Activated CD4-positive, alpha-beta T cell treated with anti-CD3 and anti-CD28 coated beads, Interleukin-2, amount 10 ng/mL, durations not matched to agents 7 days and 5 days (primary cell): Measurements from ENCODE around the gene TBC1D14. TPM values are rescaled to one million over a fixed set of nuclear protein-coding genes. Genes with fewer than 3 reads are reported as not detected.

Experiments used
- CTCF ChIA-PET: fragments of 350-600 bp; sonication (Branson Sonifier 250); formaldehyde crosslinking; loops from one replicate; lab custom pipeline; 2021; ENCODE audit warnings: antibody characterized with exemption; lab: Charles Lee
- POLR2A ChIA-PET: fragments of 350-600 bp; sonication (Branson Sonifier 250); formaldehyde crosslinking; loops from one replicate; lab custom pipeline; 2021; ENCODE audit warnings: antibody characterized with exemption; lab: Charles Lee
- DNase-seq: peaks from one replicate; pipeline ENCODE4 v3.0.0-alpha.2; 2020
- H3K27ac Mint-ChIP-seq: one replicate; pipeline ENCODE4 v1.8.0; 2021; ENCODE audit warnings: mild to moderate bottlenecking, moderate library complexity, mixed read lengths
- H3K27me3 Mint-ChIP-seq: one replicate; pipeline ENCODE4 v1.8.0; 2021; ENCODE audit warnings: mixed read lengths
- H3K36me3 Mint-ChIP-seq: one replicate; pipeline ENCODE4 v1.8.0; 2021; ENCODE audit warnings: low read depth, mixed read lengths
- H3K4me1 Mint-ChIP-seq: one replicate; pipeline ENCODE4 v1.8.0; 2021; ENCODE audit warnings: mixed read lengths
- H3K4me3 Mint-ChIP-seq: one replicate; pipeline ENCODE4 v1.8.0; 2021; ENCODE audit warnings: mild to moderate bottlenecking, moderate library complexity, mixed read lengths
- H3K9me3 Mint-ChIP-seq: one replicate; pipeline ENCODE4 v1.8.0; 2021; ENCODE audit warnings: mixed read lengths
- total RNA-seq, 2 experiments: library from RNA; stranded (reverse); gene quantifications; one replicate each; pipeline ENCODE4 v1.2.3, GENCODE V29; 2021

The TBC1D14 gene
- total RNA-seq, 2 experiments from 2014 or later: 50.1 to 50.2 TPM

DNA sequence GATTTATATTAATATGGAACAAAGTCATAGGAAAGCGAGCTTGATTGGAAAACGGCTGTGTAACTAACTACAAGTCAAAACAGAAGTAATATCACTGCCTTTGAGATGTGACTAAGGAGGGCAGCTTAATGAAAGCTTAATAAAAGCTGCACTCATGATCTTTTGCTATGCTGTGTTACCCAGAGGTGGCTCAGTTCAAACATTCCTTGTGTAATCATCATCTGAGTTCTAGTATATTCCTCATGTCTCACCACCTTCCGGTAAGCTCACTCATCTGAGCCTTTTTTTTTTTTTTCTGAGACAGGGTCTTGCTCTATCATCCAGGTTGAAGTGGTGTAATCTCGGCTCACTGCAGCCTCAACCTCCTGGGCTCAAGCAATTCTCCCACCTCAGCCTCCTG lies 153.2 kb downstream of the TBC1D14 start:
- peaks cover 36% of the 10 kb centered on the region for H3K4me1 Mint-ChIP-seq
- peaks cover 41% of the 10 kb centered on the region for H3K36me3 Mint-ChIP-seq
- ChIA-PET POLR2A (interaction anchor here (0.7 kb wide), 1 partner anchor 19 kb away, joined by 4 read pairs; no protein-coding TSS in a partner anchor), CTCF (interaction anchor here (0.5 to 13.8 kb wide), 3 partner anchors 8 to 38 kb away, joined by 4 to 128 read pairs (median 4); partner anchors contain the start of gene TADA2B)
- H3K27me3 Mint-ChIP-seq: no peaks in the 10 kb centered on the region
- no peak overlapping the region for H3K27ac Mint-ChIP-seq
- H3K9me3 Mint-ChIP-seq: no peaks in the 10 kb centered on the region
- DNase-seq: no peak
- H3K4me3 Mint-ChIP-seq: no peak overlapping the region

DNA sequence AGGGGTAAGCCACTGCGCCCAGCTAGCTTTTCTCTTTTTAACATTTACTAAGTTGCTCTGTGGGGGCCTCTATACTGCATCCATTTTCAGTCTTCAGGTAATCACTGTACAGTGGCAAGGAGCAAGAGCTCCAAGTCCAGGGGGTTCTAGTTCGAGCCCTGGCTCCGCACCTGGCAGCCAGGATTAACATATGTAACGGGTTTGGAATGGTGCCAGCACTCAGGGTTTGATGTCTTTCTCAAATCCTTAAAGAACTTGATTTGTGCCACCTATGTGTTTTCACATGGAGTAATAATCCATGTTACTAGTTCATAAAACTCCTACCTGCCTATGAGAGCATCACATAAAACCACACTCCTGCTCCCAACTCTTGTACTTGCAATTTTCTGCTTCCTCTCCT lies 153.7 kb downstream of the TBC1D14 start:
- Mint-ChIP-seq H3K4me3 (no peak overlapping the region), H3K9me3 (no peaks in the 10 kb centered on the region), H3K27me3 (no peaks in the 10 kb centered on the region), H3K4me1 (peaks cover 36% of the 10 kb centered on the region), H3K27ac (no peak overlapping the region), H3K36me3 (peaks cover 41% of the 10 kb centered on the region)
- ChIA-PET CTCF (interaction anchor here (0.5 to 13.8 kb wide), 2 partner anchors 9 to 20 kb away, joined by 4 to 128 read pairs; partner anchors contain the start of gene TADA2B), POLR2A (interaction anchor here (0.6 kb wide), 1 partner anchor 20 kb away, joined by 3 read pairs; the partner anchor contains the start of gene TADA2B)
- DNase-seq: no peak

DNA sequence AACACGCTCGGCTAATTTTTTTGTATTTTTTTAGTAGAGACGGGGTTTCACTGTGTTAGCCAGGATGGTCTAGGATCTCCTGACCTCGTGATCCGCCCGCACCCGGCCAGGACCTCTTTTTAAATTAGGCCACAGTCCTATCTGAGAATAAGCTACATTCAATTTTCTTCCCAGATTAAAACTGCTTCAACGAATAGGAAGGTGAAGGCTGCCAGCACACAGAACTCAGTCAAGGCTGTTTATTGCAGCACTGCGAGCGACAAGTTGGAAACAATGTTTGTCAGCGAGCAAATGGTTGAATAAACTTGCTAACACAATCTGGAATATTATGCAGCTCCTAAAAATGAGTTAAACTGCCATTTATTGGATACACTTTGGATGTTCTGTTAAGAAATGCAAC lies 156.4 kb downstream of the TBC1D14 start:
- H3K36me3 Mint-ChIP-seq: peaks cover 33% of the 10 kb centered on the region
- DNase-seq: no peak
- H3K4me1 Mint-ChIP-seq: peaks cover 49% of the 10 kb centered on the region
- POLR2A ChIA-PET: no interaction called here
- H3K4me3 Mint-ChIP-seq: peak overlapping the region; percentile 92
- no peaks in the 10 kb centered on the region for H3K9me3 Mint-ChIP-seq
- peak overlapping the region; percentile 90 for H3K27ac Mint-ChIP-seq
- H3K27me3 Mint-ChIP-seq: peaks cover 2% of the 10 kb centered on the region
- CTCF ChIA-PET: interaction anchor here (0.7 to 13.8 kb wide), 3 partner anchors 16 to 193 kb away, joined by 5 to 128 read pairs (median 15); partner anchors contain the start of gene TADA2B

DNA sequence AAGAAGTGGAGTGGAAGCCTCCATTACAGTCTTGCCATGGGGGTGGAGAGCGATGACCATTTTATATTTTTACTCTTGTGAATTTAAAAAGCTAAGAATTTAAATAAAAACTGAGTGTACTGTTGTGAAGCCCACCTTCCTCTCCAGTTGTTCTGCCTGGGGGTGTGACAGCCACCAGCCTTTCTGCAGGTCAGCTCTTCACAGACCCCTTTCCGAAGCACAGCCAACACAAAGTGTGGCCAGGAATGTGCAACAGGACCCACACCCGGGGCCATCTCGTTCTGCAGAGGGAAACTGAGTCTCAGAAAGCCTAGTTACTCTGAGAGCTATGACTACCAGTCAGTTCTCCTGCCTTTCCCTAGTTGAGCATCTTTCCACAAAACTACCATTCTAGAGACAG lies 156.9 kb downstream of the TBC1D14 start:
- CTCF ChIA-PET: interaction anchor here (0.7 to 13.8 kb wide), 6 partner anchors 16 to 346 kb away, joined by 3 to 128 read pairs (median 4); partner anchors contain the start of gene TADA2B
- peak overlapping the region; percentile 90 for H3K27ac Mint-ChIP-seq
- H3K36me3 Mint-ChIP-seq: peaks cover 29% of the 10 kb centered on the region
- peaks cover 2% of the 10 kb centered on the region for H3K27me3 Mint-ChIP-seq
- POLR2A ChIA-PET: no interaction called here
- peak overlapping the region; percentile 92 for H3K4me3 Mint-ChIP-seq
- DNase-seq: no peak
- no peaks in the 10 kb centered on the region for H3K9me3 Mint-ChIP-seq
- H3K4me1 Mint-ChIP-seq: peaks cover 49% of the 10 kb centered on the region

DNA sequence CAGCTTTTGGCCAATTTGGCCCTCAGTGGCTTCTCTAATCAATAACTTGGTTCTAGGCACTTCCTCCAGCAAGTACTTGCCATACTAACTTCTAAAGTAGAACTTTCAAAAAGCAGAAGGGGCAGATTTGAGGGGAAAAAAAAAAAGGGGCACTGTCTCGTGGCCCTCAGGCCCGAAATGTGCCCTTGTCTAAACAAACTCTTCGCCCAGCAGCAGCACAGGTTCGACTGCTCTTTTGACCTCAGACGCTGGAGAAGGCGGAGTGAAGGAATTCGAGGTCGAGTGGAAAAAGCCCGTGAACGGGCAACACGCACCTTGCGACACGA lies 157.5 kb downstream of the TBC1D14 start:
- H3K36me3 Mint-ChIP-seq: peaks cover 23% of the 10 kb centered on the region
- H3K27me3 Mint-ChIP-seq: peaks cover 3% of the 10 kb centered on the region
- ChIA-PET POLR2A (interaction anchor here (0.9 to 1.4 kb wide), 2 partner anchors 24 to 68 kb away, joined by 3 to 5 read pairs; partner anchors contain the start of gene TADA2B), CTCF (interaction anchor here (0.6 to 13.8 kb wide), 10 partner anchors 12 to 778 kb away, joined by 3 to 128 read pairs (median 3); partner anchors contain the start of gene TADA2B)
- peak overlapping the region; percentile 92 for H3K4me3 Mint-ChIP-seq
- H3K27ac Mint-ChIP-seq: peak overlapping the region; percentile 90
- DNase-seq: no peak
- peaks cover 49% of the 10 kb centered on the region for H3K4me1 Mint-ChIP-seq
- no peaks in the 10 kb centered on the region for H3K9me3 Mint-ChIP-seq

DNA sequence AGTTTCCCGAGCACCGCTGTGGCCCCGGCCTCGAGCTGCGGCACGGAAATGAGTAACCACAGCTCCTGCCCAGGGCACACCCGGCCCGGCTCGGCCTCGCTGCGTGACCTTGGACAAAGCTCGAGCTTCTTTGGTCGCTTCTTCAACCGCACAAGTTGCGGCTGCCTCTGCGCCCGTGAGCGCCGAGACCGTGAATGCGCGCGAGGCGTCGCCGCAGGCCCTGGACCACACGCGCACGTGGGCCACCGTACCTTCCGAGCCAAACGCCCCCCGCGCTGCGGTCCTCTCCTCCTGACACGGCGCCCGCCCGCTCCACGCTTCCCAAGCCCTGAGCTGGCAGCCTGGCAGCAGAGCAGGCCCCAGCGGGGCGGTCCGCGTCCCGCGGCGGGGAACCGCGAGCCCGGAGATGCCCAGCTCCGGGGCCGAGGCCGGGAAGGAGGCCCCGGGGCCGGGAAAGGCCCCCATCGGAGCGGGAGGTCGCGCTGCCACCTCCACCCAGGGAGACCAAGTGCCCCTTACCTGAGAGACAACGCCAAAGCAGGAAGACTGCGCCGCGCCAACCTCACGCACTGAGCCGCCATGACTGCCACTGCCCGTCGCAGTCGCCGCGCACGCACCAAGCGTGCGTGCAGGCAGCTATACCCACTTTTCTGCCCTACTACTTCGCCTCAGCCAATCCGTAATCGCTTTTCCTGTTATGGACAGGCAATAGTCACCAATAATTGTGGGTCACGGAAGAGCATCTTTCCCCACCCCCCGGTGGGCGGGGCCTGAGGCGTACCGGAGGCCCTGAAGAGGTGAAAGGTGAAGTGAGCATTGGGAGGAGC lies 158.0 kb downstream of the TBC1D14 start, which contains the start of gene GRPEL1:
Gene GRPEL1 (minus strand): TSS at position 613 of the 827 bp plus-strand sequence. CDS start 32 bp downstream, at position 581.
- ChIA-PET POLR2A (interaction anchor here (0.9 to 1.4 kb wide), 3 partner anchors 25 to 158 kb away, joined by 3 to 14 read pairs (median 5); partner anchors contain the start of genes TADA2B and TBC1D14), CTCF (interaction anchor here (0.5 to 13.8 kb wide), 12 partner anchors 12 to 777 kb away, joined by 3 to 128 read pairs (median 4); partner anchors contain the start of gene TADA2B)
- H3K27me3 Mint-ChIP-seq: peaks cover 9% of the 10 kb centered on the region
- H3K27ac Mint-ChIP-seq: peak within 1 kb of the TSS; percentile 94
- H3K4me1 Mint-ChIP-seq: peaks cover 49% of the 10 kb centered on the region
- H3K36me3 Mint-ChIP-seq: peaks cover 21% of the 10 kb centered on the region
- peak within 1 kb of the TSS; percentile 92 for H3K4me3 Mint-ChIP-seq
- no peaks in the 10 kb centered on the region for H3K9me3 Mint-ChIP-seq
- DNase-seq: peak; percentile 100

DNA sequence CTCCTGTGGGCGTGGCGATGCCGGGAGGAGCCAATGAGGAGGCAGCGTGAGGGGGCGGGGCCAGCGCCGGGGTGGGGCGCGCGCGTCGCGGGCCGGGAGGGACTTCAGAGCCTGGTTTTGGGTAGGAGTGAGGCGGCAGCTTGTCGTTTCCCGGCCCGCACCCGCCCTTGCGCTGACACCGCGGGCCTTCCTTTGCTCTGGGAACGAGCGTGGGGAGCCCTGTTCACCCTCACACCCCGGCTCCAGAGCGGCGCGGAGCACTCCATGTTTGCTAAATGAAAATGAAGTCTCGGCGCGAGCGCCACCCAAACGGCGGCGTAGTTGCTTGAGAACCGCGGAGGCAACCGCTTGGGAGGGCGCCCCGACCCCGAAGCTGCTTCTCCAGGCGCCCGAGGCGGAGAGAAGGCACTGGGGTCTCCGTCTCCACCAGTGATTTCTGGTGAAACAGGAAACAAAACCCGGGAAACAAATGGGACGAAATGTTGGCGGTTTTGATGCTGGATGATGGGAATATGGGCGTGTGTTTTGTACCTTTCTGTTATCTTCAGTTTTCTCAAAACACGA lies 158.7 kb downstream of the TBC1D14 start:
- Mint-ChIP-seq H3K27me3 (peaks cover 11% of the 10 kb centered on the region), H3K27ac (peak overlapping the region; percentile 94), H3K4me1 (peaks cover 49% of the 10 kb centered on the region), H3K9me3 (no peaks in the 10 kb centered on the region), H3K36me3 (peaks cover 19% of the 10 kb centered on the region), H3K4me3 (peak overlapping the region; percentile 92)
- CTCF ChIA-PET: interaction anchor here (0.5 to 13.8 kb wide), 8 partner anchors 13 to 348 kb away, joined by 3 to 128 read pairs (median 4); partner anchors contain the start of gene TADA2B
- no peak for DNase-seq
- POLR2A ChIA-PET: interaction anchor here (0.6 to 1.4 kb wide), 3 partner anchors 69 to 169 kb away, joined by 3 to 14 read pairs (median 5); partner anchors contain the start of gene TBC1D14

DNA sequence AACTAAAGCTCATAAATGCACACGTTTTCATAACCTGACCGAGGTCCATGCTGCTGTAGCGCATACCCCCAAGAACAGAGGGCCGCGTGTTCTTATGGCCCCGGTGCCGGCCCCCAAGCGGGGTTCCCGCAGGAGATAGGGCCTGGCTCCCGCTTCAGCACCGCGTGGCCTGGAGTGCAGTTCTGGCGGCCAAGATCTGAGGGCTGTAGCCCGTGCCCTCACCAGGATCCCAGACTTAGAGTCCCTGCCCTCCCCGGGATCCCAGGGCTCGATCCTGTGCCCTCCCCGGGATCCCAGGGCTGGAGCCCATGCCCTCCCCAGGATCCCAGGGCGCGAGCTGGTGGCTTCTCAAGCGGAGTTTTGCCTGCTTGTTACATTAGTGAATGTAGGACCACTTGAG lies 159.3 kb downstream of the TBC1D14 start:
- Mint-ChIP-seq H3K4me1 (peaks cover 47% of the 10 kb centered on the region), H3K4me3 (peak overlapping the region; percentile 92), H3K9me3 (no peaks in the 10 kb centered on the region), H3K27ac (peak overlapping the region; percentile 94), H3K27me3 (peaks cover 11% of the 10 kb centered on the region), H3K36me3 (peaks cover 14% of the 10 kb centered on the region)
- ChIA-PET POLR2A (interaction anchor here (0.6 kb wide), 1 partner anchor 169 kb away, joined by 5 read pairs; no protein-coding TSS in a partner anchor), CTCF (interaction anchor here (0.9 to 13.8 kb wide), 9 partner anchors 10 to 349 kb away, joined by 3 to 128 read pairs (median 5); partner anchors contain the start of gene TADA2B)
- DNase-seq: no peak

DNA sequence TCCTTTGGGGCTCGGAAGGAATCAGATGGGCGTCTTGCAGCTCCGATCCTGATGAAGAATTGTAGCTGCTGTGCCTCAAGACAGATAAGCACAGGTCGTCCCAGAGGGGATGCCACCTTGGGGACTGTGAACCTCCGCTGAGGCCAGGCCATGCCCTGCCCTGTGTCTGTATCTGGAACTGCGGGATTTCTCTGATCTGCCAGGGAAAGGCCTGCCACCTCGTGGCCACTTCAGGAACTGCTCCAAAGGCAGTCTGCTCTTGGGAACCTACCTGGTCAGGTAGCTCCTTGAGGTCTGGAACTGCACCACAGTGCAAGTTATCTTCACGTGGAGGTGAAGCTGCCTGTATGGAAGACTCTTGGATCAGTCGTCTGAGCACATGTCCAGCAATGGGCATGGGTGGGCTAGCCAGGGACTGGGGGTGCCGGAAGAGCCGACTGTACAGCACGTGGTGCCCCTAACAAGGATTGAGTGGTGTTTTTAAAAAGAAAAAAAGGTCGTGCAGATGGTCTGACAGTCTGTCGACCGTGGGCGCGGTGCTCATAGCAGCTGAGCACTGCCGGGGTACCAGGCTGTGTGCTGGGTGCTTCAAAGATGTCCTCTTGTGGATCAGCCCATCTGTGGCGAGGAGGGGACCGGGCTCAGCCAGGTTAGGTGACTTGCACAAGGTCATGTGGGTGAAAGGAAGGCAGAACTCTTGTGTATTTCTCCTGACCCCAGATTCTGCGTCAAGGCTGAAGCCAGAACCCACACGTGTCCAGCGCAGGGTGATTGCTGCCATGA lies 161.3 kb downstream of the TBC1D14 start:
- peak overlapping the region; percentile 77 for H3K27ac Mint-ChIP-seq
- H3K36me3 Mint-ChIP-seq: peaks cover 9% of the 10 kb centered on the region
- H3K4me3 Mint-ChIP-seq: peak overlapping the region; percentile 33
- H3K4me1 Mint-ChIP-seq: peaks cover 33% of the 10 kb centered on the region
- peak; percentile 89 for DNase-seq
- H3K27me3 Mint-ChIP-seq: peaks cover 11% of the 10 kb centered on the region
- ChIA-PET CTCF (interaction anchor here (0.6 to 13.8 kb wide), 22 partner anchors 9 to 412 kb away, joined by 3 to 128 read pairs (median 4); partner anchors contain the start of genes BLOC1S4 and TADA2B), POLR2A (no interaction called here)
- no peaks in the 10 kb centered on the region for H3K9me3 Mint-ChIP-seq

DNA sequence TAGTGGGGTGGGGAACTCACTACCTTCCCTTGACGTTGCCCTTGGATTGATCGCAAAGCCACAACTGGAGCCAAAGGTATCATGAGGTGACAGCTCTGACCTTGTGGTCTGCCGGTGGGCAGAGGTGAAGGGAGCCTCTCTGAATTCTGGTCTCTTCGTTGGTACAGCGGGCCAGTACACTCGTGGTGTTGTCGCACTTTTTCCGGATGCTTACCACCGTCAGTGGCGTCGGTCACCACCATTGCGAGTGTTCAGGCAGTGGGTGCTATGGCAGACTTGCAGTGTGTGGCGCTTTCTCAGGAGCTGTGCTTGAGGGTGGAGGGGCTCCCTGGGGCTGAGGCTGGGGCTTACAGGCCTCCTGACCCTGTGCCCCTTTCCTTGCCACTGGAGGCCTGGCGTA lies 163.4 kb downstream of the TBC1D14 start:
- POLR2A ChIA-PET: interaction anchor here (0.6 kb wide), 1 partner anchor 75 kb away, joined by 3 read pairs; no protein-coding TSS in a partner anchor
- CTCF ChIA-PET: interaction anchor here (0.6 to 1.1 kb wide), 3 partner anchors 9 to 353 kb away, joined by 3 read pairs; partner anchors contain the start of gene TADA2B
- Mint-ChIP-seq H3K4me3 (no peak overlapping the region), H3K9me3 (no peaks in the 10 kb centered on the region), H3K27me3 (peaks cover 11% of the 10 kb centered on the region), H3K36me3 (no peaks in the 10 kb centered on the region), H3K27ac (no peak overlapping the region), H3K4me1 (peaks cover 19% of the 10 kb centered on the region)
- DNase-seq: no peak
